HG03039 (cell line): ENCODE data around the gene ACADS.
"Not testable (repeated sequence)": the region's sequence is repeated elsewhere in the genome, so short reads cannot be mapped to it uniquely, and the experiment has no call there.

Source experiments
- ATAC-seq: cut with Tn5 transposase; IDR thresholded peaks from one replicate; pipeline ENCODE4 v1.9.1; 2021; ENCODE audit warnings: mild to moderate bottlenecking, moderate library complexity; ENCODE audit not compliant: unreplicated experiment

The ACADS gene

DNA sequence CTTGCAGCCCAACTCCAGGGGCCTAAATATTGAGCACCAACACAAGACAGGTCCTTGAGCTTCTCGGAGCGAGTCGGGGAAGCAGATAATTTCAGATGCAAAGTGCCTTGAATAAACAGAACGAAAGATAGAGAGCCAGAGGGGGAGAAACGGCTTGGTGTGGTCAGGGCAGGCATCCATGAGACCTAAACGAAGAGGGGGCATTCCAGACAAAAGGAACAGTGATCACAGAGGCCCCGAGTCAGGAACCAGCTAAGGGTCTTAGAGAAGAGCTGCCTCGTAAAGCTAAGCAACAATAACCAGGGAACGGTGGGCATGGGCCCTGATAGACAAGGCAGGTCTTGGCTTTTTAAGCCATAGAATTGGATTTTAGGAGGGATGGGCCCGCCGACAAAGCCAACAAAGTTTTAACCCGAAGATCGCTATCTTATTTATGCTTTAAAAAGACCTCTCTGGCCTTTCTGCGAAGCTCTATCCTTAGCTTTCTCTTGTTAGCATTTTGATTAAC is 421 bp upstream of the ACADS start:
- ATAC-seq: no peak

DNA sequence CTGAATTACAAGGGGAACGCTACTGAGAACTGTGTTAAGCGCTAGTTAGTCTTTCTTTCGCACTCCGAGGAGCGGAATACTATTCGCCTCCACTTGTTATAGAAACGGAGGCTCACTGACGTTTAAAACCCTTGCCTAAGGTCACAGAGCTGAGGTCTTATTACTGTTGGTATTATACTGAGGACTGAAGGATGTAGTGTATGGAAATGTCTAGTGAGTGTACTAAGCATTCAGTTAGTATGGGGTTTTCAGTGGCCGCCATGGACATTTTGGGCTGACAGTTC is 826 bp downstream of the ACADS start:
- ATAC-seq: no peak

DNA sequence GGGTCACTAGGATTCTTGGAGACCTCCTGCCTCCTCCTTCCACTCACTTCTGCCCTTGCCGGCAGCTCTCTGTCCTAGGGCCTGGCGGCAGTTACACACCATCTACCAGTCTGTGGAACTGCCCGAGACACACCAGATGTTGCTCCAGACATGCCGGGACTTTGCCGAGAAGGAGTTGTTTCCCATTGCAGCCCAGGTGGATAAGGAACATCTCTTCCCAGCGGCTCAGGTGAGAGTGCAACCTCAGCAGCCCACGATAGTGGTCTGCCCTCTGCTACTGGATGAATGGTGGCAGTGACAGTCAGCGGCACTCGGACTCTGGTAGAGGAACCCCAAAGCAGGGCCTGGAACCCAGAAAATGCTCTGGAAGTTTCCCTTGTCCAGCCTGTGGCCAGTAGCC is 1.3 kb downstream of the ACADS start:
- ATAC-seq: no peak

DNA sequence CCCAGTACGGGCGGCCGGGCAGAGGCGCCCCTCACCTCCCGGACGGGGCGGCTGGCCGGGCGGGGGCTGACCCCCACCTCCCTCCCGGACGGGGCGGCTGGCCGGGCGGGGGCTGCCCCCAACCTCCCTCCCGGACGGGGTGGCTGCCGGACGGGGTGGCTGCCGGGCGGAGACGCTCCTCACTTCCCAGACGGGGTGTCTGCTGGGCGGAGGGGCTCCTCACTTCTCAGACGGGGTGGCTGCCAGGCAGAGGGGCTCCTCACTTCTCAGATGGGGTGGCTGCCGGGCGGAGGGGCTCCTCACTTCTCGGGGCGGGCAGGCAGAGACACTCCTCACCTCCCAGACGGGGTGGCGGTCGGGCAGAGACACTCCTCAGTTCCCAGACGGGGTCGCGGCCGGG is 6.6 kb downstream of the ACADS start:
- not testable (repeated sequence) for ATAC-seq

DNA sequence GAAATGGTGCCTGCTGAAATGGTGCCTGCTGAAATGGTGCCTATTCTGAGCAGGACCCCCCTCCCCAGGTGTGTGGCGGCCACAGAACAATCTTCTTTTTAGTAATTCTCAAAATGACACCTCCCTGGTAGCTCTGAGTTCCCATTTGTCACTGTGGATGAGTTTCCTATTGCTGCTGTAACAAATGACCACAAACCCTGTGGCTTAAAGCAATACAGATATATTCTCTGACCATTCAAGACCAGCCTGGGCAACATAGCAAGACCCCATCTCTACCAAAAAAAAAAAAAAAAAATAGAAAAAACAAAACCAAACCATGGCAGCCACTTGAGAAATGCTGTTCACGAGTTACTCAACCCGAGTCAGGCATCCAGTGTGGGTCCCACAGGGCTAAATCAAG is 7.9 kb downstream of the ACADS start:
- ATAC-seq: no peak

DNA sequence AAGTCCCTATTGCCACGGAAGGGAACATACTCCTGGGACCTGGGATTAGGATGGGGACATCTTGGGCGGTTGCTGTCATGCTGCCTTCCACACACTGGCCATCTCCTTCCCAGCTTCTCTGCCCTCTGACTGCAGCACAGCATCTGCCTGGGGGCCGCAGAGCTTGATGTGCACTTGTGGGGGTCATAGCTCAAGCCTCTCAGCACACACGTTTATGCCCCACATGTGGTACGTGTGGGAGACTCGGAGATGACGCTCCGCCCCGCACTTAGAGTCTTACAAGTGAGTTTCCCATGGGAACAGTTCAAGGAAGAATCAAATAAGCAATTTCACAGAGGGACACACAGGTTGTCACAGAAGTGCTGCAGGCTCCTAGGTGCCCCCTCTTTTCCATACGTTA is 8.6 kb downstream of the ACADS start:
- ATAC-seq: no peak

DNA sequence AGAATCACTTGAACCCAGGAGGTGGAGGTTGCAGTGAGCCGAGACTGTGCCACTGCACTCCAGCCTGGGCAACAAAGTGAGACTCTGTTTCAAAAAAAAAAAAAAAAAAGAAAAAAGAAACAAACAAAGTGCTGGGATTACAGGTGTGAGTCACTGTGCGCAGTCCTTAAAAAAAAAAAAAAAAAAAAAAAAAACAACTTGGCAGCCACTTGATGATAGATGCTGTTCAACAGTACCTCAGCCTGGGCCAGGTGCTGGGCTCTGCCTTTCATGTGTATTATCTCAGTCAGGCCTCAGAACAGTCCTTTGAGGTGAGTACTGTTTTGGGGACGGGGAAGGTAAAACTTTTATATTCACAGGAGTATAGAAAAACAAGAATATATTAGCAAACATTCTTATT is 9.6 kb downstream of the ACADS start:
- ATAC-seq: no peak

DNA sequence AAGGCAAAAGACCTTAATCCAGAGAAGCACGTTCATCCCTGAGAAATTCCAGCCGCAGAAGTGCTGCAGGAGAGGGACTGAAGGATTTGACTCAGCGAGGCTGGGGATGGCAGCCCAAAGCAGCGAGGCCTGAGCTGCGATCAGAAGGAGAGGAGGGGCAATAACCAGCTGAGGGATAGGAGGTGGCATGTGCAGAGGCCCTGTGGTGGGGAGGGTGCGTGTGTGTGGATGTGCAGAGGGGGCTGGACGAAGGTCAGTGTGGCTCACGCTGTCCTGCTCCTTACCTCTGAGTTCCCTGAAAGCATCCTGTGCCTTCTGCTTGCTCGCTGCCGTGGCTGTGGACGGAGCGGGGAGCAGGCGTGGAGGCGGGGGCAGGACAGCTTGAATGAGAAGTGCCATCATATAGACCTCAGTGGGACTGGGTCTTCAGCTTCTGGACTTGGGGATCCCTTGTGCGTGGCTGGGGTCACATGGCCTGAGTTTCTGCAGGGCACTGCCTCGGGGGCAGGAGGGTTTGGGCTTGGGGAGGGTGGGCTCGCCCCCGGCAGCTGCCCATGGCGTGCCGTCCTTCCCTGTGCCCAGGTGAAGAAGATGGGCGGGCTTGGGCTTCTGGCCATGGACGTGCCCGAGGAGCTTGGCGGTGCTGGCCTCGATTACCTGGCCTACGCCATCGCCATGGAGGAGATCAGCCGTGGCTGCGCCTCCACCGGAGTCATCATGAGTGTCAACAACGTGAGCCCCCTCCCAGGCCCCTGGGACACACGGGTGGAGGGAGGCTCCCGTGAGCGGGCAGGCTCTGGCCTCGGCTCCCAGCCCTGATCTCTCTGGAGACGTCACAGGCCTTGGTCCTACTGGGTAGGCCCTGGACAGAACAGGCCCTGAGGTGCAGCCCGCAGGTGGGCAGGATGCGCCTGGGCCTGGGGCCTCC is 11.0 kb downstream of the ACADS start:
- ATAC-seq: no peak

DNA sequence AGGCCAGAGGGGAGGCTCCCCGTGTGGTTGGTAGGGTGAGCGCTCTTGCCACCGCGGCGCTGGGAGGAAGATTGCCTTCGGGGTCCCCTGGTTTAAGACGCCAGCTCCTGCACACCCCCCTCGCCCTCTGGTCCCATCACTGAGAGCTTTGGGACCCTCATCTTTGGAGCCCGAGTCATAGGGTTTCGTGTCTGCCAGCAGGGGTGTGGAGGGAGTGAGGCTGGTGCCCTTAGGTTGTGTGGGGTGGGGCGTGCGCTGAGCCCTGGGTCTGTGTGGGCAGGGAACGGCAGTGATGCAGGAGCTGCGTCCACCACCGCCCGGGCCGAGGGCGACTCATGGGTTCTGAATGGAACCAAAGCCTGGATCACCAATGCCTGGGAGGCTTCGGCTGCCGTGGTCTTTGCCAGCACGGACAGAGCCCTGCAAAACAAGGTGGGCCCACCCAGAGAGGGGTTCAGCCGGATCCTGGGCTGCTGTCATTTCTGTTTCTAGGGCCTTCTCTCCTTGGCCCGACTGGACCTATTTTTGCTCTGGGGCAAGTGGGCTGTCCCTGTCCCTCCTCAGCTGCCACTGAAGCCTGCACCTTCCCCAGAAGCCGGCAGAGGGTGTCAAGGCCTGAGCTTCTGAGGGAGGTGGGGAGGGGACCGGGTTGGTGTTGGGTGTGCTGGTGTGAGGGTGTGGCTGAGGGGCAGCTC is 12.1 kb downstream of the ACADS start:
- ATAC-seq: no peak

DNA sequence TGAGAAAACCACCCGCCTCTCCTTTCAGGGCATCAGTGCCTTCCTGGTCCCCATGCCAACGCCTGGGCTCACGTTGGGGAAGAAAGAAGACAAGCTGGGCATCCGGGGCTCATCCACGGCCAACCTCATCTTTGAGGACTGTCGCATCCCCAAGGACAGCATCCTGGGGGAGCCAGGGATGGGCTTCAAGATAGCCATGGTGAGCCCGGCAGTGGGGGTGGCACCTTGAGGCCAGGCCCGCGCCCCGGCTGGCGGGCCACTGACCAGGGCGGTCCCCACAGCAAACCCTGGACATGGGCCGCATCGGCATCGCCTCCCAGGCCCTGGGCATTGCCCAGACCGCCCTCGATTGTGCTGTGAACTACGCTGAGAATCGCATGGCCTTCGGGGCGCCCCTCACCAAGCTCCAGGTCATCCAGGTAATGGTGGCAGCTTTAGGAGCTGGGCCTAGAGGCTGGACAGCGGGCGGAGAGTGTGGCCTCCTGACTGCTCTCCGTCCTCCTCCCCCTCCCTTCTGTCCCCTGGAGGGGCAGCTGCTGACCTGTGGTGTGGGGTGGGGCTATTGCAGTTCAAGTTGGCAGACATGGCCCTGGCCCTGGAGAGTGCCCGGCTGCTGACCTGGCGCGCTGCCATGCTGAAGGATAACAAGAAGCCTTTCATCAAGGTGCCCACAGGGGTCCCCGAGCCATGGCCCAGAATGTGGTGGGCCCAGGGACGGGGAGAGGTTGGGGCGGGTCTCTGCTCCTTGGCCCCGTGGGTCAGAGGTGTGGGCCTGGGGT is 12.8 kb downstream of the ACADS start:
- ATAC-seq: no peak

DNA sequence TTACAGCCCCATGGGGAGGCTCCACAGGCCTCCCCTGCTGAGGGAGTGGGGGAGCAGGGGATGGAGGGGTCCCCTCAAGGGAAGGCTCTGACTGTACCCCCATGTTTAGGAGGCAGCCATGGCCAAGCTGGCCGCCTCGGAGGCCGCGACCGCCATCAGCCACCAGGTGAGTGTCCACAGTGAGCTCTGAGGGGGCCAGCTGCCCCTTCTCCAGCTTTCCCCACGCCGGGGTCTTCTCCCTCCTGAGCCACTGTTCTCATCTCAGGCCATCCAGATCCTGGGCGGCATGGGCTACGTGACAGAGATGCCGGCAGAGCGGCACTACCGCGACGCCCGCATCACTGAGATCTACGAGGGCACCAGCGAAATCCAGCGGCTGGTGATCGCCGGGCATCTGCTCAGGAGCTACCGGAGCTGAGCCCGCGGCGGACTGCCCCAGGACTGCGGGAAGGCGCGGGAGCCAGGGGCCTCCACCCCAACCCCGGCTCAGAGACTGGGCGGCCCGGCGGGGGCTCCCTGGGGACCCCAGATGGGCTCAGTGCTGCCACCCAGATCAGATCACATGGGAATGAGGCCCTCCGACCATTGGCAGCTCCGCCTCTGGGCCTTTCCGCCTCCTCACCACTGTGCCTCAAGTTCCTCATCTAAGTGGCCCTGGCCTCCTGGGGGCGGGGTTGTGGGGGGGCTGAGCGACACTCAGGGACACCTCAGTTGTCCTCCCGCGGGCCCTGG is 13.6 kb downstream of the ACADS start:
- ATAC-seq: no peak

DNA sequence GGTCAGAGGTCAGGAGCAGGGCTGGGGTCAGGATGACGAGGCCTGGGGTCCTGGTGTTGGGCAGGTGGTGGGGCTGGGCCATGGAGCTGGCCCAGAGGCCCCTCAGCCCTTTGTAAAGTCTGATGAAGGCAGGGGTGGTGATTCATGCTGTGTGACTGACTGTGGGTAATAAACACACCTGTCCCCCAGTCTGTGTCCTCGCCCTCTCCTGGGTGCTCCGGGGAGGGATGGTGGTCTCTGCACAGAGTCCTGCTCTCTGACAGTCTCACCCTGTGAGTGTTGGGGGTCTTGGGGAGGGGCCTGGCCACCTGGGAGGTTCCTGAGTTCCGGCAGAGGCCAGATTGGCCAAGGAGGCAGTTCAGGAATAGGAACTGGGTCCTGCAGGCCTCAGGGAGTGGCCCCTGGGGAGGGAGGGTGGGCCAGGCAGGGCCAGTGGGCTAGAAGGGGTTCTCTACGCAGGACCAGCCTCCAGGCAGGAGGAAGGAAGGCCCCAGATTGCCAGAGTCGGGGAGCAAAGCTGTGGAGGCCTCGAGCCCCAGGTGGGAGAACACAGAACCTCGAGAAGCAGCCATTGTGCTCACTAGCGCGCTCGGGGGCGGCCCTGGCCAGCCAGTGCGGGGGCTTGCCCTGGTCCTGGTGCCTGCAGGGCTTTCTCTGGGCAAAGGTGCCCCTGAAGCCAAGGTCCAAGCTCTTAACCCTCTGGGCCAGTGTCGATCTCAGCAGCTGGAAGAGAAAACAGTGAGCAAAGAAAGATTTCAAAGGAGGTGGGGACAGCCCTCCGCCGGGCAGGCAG is 14.4 kb downstream of the ACADS start:
- no peak for ATAC-seq

DNA sequence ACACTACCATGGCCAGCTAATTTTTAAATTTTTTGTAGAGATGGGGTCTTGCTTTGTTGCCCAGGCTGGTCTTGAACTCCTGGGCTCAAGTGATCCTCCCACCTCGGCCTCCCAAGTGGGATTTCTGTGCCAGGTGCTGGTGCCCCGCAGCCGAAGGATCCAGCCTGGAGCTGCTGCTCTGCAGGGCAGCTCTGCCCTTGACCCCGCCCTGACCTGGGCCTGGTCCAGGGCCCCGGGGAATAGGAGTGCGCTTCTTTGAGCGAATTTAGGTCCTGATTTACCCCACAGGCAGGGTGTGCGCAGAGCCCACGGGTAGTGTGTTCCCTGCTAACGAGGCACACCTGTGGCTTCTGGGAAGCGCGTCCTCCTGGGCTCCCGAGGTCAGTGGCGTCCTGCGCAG is 15.2 kb downstream of the ACADS start:
- no peak for ATAC-seq

DNA sequence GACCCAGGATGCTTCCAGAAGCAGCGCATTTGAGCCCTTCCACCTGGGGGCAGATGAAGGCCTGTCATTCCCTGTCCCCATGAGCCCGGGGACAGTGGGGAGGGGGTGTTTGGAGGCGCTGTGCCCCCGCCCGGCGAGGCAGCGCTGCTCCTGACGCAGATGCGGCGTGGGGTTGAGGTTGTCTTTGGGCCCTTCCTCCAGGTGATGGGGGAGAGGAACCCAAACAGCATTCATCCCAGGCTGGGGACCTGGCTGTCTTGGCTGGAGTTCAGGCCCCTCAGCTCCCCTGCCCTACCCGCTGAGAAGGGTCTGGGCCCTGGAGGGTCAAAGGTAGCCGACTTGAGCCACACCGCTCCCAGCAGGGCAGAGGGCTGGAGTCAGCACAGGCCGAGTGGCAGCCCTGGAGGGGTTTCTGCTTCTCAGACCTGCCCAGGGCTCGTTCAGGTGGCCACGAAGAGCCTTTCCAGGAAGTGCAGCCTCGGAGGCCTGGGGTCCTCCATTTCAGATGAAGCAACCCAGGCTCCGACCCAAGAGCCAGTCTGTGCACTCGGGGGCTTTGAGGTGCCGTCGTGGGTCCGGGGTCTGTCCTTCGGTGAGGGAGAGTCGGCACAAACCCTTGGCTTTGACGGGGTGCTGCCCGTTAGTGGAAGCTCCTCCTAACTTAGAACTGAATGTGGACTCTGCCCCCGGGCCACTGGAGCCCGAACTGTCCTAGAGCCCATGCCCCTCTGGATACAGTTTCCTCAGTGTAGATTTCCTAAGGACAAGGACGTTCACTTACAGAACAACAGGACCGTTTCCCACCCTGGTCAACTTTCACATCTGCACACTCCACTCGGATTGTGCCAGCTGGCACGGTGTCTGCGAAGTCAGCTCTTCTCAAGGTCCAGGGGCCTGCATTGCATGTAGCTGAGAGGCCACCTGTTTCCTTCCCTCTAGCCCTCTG is 16.1 kb downstream of the ACADS start:
- no peak for ATAC-seq

DNA sequence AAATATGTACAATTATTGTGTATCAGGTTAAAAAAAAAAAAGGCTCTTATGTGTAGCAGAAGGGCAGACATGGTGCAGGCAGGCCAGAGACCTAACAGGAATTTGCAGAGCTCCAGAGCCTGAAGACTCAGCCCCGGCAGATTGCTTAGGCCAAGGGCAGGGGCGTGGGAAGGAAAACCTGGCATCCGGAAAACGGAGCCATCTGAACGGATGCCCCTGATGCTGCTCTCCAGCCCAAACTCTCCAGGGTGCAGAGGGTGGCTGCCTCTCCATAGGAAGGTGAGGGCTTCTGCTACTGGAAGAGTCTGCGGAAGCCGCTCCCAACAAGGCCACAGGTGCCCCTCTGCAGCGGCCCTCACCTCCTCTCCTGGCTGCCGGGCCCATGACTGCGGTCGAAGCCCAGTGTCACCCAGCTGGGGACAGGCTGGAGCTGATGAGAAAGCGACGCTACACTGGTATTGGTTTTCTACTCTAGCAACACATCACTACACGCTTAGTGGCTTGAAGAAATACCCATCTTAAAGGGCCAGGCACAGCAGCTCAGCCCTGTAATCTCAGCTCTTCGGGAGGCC is 19.4 kb downstream of the ACADS start:
- ATAC-seq: no peak

DNA sequence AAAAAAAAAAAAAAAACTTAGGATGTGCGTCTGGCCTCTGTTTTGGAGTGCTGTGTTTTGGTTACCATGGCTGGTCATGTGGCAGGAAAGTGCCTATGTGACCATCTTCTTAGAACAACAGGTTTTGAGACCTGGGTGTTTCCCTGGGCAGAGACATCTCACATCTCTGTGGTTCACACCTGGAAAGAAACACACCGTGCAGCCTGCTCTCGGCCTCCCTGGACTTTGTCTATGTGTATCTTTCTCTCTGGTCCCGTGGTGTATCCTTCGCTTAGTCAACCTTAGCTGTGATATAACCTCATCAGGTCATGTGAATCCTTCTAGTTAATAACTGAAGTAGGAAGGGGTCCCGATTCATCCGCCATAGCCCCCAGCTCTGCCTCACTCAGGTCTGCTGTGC is 22.6 kb downstream of the ACADS start:
- no peak for ATAC-seq

DNA sequence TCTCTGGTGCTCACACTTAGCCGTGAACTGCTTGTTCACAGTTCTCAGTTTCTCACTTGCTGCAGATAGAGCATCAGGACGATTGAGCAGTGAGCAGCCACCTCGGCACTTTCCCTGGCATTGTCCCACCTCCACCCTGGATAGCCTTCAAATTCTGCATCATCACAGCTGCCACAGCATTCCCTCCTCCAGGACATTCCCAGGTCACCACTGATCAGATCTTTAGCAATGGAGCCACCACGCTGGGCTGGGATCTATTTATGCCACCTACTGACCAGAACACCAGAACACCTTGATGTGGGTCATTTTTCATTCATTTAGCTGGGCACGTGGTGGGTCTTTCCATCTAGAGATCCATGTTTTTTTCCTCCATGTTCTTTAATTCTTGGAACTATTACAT is 23.6 kb downstream of the ACADS start:
- ATAC-seq: no peak

DNA sequence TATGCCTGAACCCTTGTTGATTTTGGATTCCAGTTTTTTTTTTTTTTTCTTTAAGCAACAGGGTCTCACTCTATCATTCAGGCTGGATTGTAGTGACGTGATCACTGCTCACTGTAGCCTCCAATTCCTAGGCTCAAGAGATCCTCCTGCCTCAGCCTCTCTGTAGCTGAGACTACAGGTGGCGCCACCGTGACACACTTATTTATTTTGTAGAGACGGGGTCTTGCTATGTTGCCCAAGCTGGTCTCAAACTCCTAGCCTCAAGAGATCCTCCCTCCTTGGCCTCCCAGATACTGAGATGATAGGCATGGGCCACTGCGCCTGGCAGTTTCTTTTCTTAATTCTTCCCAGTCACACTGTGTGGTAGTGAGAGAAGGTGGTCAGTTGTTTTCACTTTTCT is 25.2 kb downstream of the ACADS start:
- no peak for ATAC-seq

DNA sequence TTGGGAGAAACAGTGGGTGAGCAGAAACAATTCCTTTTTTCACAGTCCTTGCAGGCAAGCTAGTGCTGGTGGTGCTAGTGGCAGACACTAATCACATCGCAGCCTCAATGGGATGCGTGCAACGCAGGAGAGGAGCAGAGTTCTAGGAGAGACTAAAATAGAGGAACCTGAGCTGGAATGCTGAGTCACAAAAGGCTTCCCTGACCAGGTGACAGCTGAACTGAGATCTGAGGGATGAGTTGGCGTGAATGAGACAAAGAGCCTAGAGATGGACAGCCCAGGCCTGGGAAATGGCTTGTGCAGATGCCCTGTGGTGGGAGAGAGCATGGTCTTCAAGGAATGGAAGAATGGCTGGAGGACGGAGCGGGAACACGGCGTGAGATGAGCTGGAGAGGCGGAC is 25.8 kb downstream of the ACADS start:
- no peak for ATAC-seq
